ENCODE measurements around the gene HYAL1. TPM values are rescaled to one million over a fixed set of nuclear protein-coding genes. Genes with fewer than 3 reads are reported as not detected.

HYAL1 gene
- total RNA-seq, 1 donor from 2014 or later: 4.1 TPM

DNA sequence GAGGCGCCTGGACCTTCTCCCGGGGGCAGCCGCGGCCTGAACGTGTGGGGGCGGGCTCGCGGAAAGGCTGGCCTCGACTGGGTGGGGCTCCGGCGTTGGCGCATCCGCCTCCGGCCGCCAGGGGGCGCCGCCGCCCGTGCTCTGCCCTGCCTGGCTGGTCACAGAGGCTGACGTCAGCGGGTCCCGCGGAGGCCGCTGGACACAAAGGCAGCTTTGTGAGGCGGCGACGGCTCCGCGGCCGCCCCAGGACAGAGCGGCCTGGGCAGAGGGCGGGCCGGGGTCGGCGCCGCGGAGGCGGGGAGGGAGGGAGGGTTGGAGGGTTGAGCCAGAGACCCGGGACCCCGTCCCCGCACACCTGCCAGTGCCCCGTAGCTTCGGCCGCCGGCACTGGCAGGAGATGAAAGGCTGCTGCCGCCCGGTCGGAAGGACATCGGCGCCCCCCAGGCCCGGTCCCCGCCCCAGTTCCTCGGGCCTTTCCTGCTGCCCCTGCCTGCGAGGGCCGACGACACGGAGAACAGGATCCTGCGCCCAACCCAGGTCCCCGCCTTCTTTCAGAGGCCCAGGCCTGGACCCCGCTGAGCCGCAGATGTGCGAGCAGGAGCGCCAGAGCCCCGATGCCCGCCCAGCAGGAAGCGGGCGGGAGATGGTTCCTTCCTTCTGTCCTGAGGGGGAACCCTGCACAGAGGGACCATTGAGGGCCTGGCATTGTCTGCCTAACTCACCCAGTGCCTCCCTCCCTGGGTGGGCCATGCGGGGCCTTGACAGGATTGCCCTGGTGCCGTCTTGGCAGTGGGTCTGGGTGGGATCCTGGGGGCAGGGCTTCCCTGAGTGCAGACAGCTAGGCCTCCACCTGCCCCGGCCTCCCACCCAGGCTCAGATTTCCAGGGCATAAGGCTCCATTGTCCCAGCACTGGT, 43.1 kb downstream of the HYAL1 start:
- peak; percentile 86 for ATAC-seq

- ATAC-seq: no peak
These were observed 43.8 kb downstream of the HYAL1 start for GRCh38 chr3:50259432-50260026.

- ATAC-seq: no peak
These were observed 44.4 kb downstream of the HYAL1 start for GRCh38 chr3:50258979-50259378.

GRCh38 chr3:50258029-50258680, 45.2 kb downstream of the HYAL1 start:
- ATAC-seq: no peak

DNA sequence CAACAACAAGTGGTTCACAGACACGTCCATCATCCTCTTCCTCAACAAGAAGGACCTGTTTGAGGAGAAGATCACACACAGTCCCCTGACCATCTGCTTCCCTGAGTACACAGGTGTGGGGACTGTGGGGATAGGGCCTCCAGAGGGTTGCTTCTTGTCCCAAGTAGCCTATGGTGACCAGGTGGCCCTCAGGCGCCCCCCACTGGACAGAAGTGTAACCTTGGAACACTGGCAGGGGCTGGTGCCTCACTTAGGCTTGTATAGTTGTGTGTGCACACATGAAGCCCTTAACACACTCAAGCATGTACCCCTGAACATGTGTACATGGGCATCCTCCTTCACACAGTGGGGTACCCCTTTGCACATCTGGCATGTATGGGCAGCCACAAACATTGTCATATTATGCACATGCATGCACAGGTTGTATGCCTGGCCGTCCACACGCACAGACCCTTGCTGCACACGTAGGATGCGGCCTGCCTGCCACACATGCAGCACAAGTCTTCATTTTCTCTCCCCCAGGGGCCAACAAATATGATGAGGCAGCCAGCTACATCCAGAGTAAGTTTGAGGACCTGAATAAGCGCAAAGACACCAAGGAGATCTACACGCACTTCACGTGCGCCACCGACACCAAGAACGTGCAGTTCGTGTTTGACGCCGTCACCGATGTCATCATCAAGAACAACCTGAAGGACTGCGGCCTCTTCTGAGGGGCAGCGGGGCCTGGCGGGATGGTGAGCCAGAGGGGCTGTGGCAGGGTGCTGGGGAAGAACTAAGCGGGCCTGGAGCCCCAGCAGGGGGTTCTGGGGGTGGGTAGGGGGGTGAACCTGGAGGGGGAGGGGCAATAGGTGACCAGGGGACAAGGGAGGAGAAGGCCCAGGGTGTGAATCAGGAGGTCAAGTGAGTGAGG, 46.1 kb downstream of the HYAL1 start:
- no peak for ATAC-seq

DNA sequence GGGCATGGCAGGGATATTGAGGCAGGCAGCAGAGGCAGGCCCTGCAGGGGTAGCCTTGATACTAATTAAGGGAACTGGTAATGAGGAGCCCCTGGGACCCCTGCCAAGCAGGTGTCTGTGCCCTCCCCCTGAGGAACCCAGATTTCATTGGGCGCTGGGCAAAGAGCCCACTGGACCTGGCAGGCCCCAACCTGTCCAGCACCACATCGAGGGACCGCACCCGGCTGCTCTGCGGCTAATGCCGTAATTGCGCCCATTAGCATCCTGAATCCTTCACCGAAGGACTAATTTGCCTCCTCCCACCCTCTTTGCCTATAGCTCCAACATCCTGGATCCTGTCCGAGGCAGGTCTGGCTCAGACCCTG, 48.1 kb downstream of the HYAL1 start:
- ATAC-seq: no peak

- peak; percentile 49 for ATAC-seq
These were observed 48.7 kb downstream of the HYAL1 start for GRCh38 chr3:50254577-50255250.

DNA sequence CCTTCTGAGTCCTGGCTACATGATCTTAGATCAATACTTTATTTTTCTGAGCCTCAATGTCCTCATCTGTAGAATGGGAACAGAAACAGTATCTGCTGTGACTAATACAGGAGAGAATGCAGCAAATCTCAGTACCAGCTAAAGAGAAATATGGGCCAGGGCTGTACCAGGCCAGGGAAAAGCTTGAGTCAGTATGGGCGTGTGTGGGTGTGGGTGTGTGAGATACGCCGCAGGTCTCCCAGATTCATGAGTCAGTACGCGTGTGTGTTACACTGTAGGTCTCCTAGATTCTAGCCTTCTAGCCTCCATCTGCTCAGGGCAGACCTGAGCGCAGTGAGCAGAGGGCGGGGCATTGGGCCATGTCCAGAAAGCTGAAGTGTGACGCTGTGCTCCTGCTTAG, 52.2 kb downstream of the HYAL1 start:
- peak; percentile 84 for ATAC-seq

- no peak for ATAC-seq
These were observed 52.9 kb downstream of the HYAL1 start for GRCh38 chr3:50250514-50250913.

Other genes starting within 250 kb of the HYAL1 start
- gene RBM5, start 214.7 kb downstream of the HYAL1 start, total RNA-seq: 59.5 TPM
- 72.7 TPM for gene SEMA3F, start 148.2 kb downstream of the HYAL1 start, total RNA-seq
- gene GNAT1, start 112.0 kb downstream of the HYAL1 start, total RNA-seq: 0.08 TPM
- 0.60 TPM for gene SLC38A3, start 98.3 kb downstream of the HYAL1 start, total RNA-seq
- gene GNAI2, start 67.4 kb downstream of the HYAL1 start, total RNA-seq: 92.0 TPM
- 2.4 TPM for gene SEMA3B, start 34.4 kb downstream of the HYAL1 start, total RNA-seq
- not detected for gene LSMEM2, start 24.5 kb downstream of the HYAL1 start, total RNA-seq
- gene IFRD2, start 11.1 kb downstream of the HYAL1 start, total RNA-seq: 65.8 TPM
- 4.8 TPM for gene HYAL3, start 4.2 kb downstream of the HYAL1 start, total RNA-seq
- 7.6 TPM for gene NAA80, start 4.2 kb downstream of the HYAL1 start, total RNA-seq
- gene HYAL2, start 19.2 kb upstream of the HYAL1 start, total RNA-seq: 30.7 TPM
- 12.2 TPM for gene TUSC2, start 24.6 kb upstream of the HYAL1 start, total RNA-seq
- gene RASSF1, start 37.3 kb upstream of the HYAL1 start, total RNA-seq: 13.6 TPM
- 0.64 TPM for gene ZMYND10, start 42.2 kb upstream of the HYAL1 start, total RNA-seq
- gene NPRL2, start 47.2 kb upstream of the HYAL1 start, total RNA-seq: 11.0 TPM
- 15.5 TPM for gene CYB561D2, start 47.3 kb upstream of the HYAL1 start, total RNA-seq
- 19.3 TPM for gene TMEM115, start 55.9 kb upstream of the HYAL1 start, total RNA-seq
- gene CACNA2D2, start 200.1 kb upstream of the HYAL1 start, total RNA-seq: 0.08 TPM

Data from esophagus mucosa (tissue), 1 donor.